NCI-H146 treated with DMSO at 0.1 percent for 48 hours (cell line): ENCODE results near the gene UGT1A9.
"Not testable (repeated sequence)": the region's sequence is repeated elsewhere in the genome, so short reads cannot be mapped to it uniquely, and the experiment has no call there.

ENCODE experiments used
- DNase-seq: peaks from one replicate; lab custom pipeline; 2025; ENCODE audit not compliant: unreplicated experiment; lab: John Stamatoyannopoulos, UW

The UGT1A9 gene

GRCh38 chr2:233671290-233672161 is at the start of gene UGT1A9:
Gene UGT1A9 (plus strand): TSS chr2:233671898. CDS start chr2:233671935, 37 bp downstream.
- no peak for DNase-seq

- no peak for DNase-seq
Measured at GRCh38 chr2:233627331-233628025, 44.2 kb upstream of the UGT1A9 start.

- not testable (repeated sequence) for DNase-seq
Measured at GRCh38 chr2:233636306-233636705, 35.4 kb upstream of the UGT1A9 start, which contains the start of gene UGT1A10. Gene UGT1A10 (plus strand): TSS chr2:233636448. CDS start chr2:233636523, 75 bp downstream.

DNA sequence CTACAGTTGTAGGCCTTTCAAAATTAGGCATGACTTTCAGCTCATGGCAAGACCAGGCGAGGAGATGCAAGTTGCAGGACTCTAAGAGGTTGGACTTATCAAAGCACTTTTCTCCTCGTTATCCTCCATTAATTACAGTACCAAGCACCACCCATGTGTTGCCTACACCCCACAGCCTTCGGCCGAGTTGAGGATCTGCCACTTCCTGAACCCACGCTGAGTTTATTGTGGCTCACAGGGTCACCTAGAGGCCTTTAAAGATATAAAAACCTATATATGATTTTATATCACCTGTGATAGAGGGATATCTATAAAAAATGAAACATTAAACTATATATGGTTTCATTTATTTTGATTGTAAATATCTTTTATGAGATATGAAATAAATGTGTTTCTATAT is 32.9 kb upstream of the UGT1A9 start:
- no peak for DNase-seq

DNA sequence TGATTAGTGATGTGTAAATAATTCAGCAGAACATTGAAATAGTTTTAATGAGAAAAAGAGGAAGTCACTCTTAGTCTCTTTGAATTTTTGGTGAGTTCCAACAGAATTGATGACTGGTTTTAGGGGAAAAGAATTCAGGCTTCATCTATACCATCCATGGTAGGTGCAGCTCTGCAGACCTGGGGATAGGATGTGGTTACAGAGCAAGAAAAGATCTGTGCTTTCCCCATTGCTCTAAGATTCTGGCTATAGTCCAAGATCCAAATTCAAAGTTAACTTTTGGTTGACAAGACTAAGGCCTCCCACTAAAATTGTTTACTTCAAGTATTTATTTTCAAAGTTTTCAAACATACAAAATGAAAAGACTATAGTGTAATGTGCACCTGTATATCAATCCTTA is 31.8 kb upstream of the UGT1A9 start:
- DNase-seq: no peak

GRCh38 chr2:233643128-233643527 is 28.6 kb upstream of the UGT1A9 start:
- DNase-seq: no peak

DNA sequence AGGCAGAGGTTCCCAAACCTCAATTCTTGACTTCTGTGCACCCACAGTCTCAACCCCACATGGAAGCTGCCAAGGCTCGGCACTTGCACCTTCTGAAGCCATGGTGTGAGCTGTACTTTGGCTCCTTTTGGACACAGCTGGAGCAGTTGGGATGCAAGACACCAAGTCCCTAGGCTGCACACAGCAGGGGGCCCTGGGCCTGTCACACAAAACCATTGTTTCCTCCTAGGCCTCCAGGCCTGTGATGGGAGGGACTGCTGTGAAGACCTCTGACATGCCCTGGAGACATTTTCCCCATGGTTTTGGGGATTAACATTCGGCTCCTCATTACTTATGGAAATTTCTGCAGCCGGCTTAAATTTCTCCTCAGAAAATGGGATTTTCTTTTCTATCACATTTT is 25.7 kb upstream of the UGT1A9 start:
- DNase-seq: not testable (repeated sequence)

GRCh38 chr2:233650981-233651380 is 20.7 kb upstream of the UGT1A9 start:
- DNase-seq: no peak

DNA sequence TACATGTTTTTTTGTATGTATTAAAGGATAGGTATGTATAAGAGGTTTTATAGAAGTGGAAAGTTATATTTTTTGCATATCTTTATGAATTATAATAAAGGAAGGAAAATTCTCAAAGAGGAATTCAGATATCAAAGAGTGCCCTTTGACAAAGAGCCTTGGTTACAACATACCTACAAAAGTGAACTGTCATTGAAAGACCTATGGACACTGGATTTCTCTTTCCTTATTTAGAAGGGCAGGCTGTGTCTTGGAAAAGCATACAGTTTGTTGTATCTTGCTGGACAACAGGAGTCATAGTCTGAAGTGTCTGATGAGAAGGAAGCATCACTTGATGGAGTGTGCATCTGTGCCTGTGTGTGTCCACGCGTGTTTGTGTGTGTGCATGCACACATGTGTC is 20.3 kb upstream of the UGT1A9 start:
- DNase-seq: no peak

GRCh38 chr2:233654501-233654900 is 17.2 kb upstream of the UGT1A9 start:
- no peak for DNase-seq

- DNase-seq: no peak
Measured at GRCh38 chr2:233655043-233655442, 16.7 kb upstream of the UGT1A9 start.

GRCh38 chr2:233655943-233656342 is 15.8 kb upstream of the UGT1A9 start:
- not testable (repeated sequence) for DNase-seq

DNA sequence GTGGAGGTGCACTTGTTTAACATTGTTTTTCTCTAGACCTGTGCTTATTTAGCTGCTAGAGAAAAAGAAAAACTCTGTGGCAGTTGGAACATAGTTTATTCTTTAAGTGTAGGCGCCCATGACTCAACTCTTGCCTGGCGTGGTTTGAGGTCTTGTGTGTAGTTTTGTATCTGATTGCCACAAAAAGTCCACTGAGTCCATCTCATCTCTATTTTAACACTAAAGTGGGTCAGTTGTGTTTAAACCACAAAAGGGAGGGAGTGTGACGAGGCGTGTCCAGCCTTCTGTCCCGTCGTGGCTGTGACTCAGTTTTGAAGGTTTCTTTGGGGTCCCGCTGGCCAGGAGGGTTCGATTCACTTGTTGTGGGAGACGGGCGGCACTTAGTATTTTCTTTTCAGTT is 15.3 kb upstream of the UGT1A9 start:
- no peak for DNase-seq

- DNase-seq: no peak
Measured at GRCh38 chr2:233658610-233659009, 13.1 kb upstream of the UGT1A9 start.

DNA sequence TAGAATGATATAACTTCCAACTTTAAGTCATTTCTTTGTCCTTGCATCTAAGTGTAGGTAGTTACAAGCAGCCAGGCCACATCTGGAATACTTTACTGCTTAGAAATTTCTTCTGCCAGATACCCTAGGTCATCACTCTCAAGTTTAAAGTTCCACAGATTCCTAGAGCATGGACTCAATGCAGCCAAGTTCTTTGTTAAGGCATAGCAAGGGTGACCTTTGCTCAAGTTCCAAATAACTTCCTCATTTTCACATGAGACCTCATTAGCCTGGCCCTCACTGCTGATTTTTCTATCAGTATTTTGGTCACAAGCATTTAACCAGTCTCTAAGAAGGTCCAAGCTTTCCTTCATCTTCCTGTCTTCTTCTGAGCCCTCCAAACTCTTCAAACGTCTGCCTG is 7.8 kb upstream of the UGT1A9 start:
- no peak for DNase-seq

DNA sequence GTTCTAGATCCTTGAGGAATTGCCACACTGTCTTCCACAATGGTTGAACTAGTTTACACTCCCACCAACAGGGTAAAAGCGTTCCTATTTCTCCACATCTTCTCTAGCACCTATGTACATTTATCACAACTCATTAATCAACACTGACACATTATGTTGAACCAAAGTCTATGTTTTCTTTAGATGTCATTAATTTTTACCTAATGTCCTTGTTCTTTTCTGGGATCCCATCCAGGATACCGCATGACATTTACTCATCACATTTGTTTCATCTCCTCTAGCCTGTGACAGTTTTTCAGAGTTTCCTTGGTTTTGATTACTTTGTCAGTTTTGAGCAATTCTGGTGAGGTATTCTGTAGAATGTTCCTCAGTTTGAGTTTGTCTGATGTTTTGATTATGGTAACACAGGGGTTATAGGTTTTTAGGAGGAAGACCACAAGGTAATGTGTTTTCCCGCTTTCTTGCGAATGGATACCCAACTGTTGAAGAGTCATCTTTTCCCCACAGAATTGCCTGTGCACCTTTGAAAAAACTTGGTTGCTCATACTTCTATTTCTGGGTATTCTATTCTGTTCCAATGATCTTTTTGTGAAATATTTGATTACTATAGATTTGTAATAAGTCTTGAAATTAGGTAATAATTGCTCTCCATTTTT is 3.0 kb upstream of the UGT1A9 start:
- no peak for DNase-seq

DNA sequence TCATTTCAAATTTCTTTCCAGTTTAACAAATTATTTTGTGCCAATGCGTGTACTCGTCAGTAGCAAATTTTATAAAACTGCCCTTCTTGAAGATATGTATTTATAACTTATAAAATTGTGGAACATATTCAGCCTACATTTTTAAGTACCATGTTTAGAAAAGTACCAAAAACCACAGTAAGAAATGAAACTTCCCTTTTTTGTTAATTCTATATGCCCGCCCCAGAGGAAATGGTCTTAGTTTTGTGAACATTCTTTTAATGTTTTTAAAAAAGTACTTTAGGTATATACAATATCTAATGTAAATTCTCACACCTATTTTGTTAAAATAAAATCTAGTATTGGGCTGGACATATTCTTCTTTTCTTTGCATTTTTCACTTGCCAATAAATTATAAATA is 1.2 kb downstream of the UGT1A9 start:
- DNase-seq: no peak

GRCh38 chr2:233673896-233674295 is 2.2 kb downstream of the UGT1A9 start:
- no peak for DNase-seq

DNA sequence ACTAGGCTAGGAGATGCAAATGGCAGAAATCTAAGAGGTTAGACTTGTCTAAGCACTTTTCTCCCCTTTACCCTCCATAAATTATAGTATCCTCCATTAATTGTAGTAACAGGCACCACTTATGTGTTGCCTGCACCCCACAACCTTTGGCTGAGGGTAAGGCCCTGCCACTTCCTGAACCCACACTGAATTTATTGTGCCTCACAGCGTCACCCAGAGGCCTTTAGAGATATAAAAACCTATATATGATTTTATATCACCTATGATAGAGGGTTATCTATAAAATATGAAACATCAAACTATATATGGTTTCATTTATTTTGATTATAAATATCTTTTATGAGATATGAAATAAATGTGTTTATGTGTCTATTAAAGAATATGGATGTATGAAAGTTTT is 2.6 kb downstream of the UGT1A9 start:
- DNase-seq: no peak

DNA sequence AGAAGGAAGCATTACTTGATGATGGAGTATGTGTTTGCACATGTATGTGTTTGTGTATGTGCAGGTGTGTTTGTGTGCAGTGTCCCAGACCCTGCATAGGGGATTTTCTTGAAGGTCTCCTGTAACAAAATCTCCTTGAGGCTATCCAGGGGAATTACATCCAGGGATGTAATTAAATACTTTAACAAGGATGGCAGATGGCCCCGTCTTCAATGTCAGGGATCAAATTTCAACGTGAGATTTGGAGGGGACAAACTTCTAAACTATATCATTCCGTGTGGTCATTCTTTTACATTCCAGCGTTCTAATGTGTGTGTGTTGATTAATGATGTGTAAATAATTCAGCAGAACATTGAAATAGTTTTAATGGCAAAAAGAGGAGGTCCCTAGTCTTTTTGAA is 3.3 kb downstream of the UGT1A9 start:
- DNase-seq: no peak

- DNase-seq: no peak
Measured at GRCh38 chr2:233676046-233676445, 4.3 kb downstream of the UGT1A9 start.

- DNase-seq: no peak
Measured at GRCh38 chr2:233679196-233679595, 7.5 kb downstream of the UGT1A9 start.
